CD4-positive, alpha-beta T cell (primary cell): ENCODE measurements around the gene GALC. TPM values are rescaled to one million over a fixed set of nuclear protein-coding genes. Genes with fewer than 3 reads are reported as not detected.
A peak's percentile ranks its signal among the peaks of the same experiment; 100 is the strongest.

Source experiments
- ATAC-seq: fragments of 200-7000 bp; cut with Tn5 transposase; one replicate; pipeline ENCODE4 v1.10.0; 2022; ENCODE audit warnings: mild to moderate bottlenecking; ENCODE audit not compliant: poor library complexity
- CTCF ChIA-PET: fragments of 350-600 bp; sonication (Branson Sonifier 250); formaldehyde crosslinking; loops from one replicate; lab custom pipeline; 2021; ENCODE audit warnings: antibody characterized with exemption, inconsistent platforms; lab: Charles Lee
- POLR2A ChIA-PET: fragments of 350-600 bp; sonication (Branson Sonifier 250); formaldehyde crosslinking; loops from one replicate; lab custom pipeline; 2021; ENCODE audit warnings: antibody characterized with exemption, inconsistent platforms; lab: Charles Lee
- DNase-seq, 14 experiments: peaks; one replicate each; pipeline ENCODE4 v3.0.0-alpha.2; 2013 to 2020; ENCODE audit warnings: mixed read lengths in 2 of 14
- H3K27ac ChIP-seq, 2 donors: one replicate each; pipeline versions ENCODE4 v1.5.1 to v1.7.0; 2013; ENCODE audit warnings: low read length in 2 of 2, low read depth in 1 of 2, mild to moderate bottlenecking in 1 of 2
- H3K27me3 ChIP-seq, 2 experiments: 1 replicate in 1 of 2; 2 replicates in 1 of 2; pipeline versions ENCODE4 v1.6.1 to v1.7.0; 2013; ENCODE audit warnings: low read length in 2 of 2, control low read depth in 1 of 2, mild to moderate bottlenecking in 1 of 2, moderate library complexity in 1 of 2; ENCODE audit not compliant: insufficient read depth in 2 of 2, control insufficient read depth in 1 of 2
- H3K36me3 ChIP-seq: one replicate; pipeline ENCODE4 v1.6.1; 2013; ENCODE audit warnings: low read length, control low read depth; ENCODE audit not compliant: insufficient read depth
- H3K4me1 ChIP-seq: one replicate; pipeline ENCODE4 v1.6.1; 2013; ENCODE audit warnings: low read length, control low read depth; ENCODE audit not compliant: insufficient read depth
- H3K4me3 ChIP-seq: one replicate; pipeline ENCODE4 v1.5.1; 2013; ENCODE audit warnings: mild to moderate bottlenecking, low read length, moderate library complexity
- H3K9me3 ChIP-seq, 2 experiments: 1 replicate in 1 of 2; 2 replicates in 1 of 2; pipeline versions ENCODE4 v1.6.1 to v1.7.0; 2013; ENCODE audit warnings: low read length in 2 of 2, mild to moderate bottlenecking in 2 of 2, control low read depth in 1 of 2, moderate library complexity in 1 of 2; ENCODE audit not compliant: control insufficient read depth in 1 of 2, insufficient read depth in 1 of 2
- H3K27ac Mint-ChIP-seq: one replicate; pipeline ENCODE4 v1.8.0; 2020; ENCODE audit warnings: mixed read lengths
- H3K27me3 Mint-ChIP-seq: one replicate; pipeline ENCODE4 v1.8.0; 2021; ENCODE audit warnings: mixed read lengths
- H3K36me3 Mint-ChIP-seq: one replicate; pipeline ENCODE4 v1.8.0; 2021; ENCODE audit warnings: low read depth, mixed read lengths
- H3K4me1 Mint-ChIP-seq: one replicate; pipeline ENCODE4 v1.8.0; 2021; ENCODE audit warnings: low read depth, mixed read lengths
- H3K4me3 Mint-ChIP-seq: one replicate; pipeline ENCODE4 v1.8.0; 2020; ENCODE audit warnings: mild to moderate bottlenecking, mixed read lengths
- H3K9me3 Mint-ChIP-seq: one replicate; pipeline ENCODE4 v1.8.0; 2020; ENCODE audit warnings: mixed read lengths
- intact Hi-C, 2 experiments: fragments of 100-400 bp; cut with DNase I in 1 of 2; cut with micrococcal nuclease in 1 of 2; formaldehyde crosslinking; loops; one replicate each; pipeline versions ENCODE4 v1.15.1 to v1.9.0; 2023 to 2025; cut with DNase I, micrococcal nuclease
- total RNA-seq, 174 experiments: library from RNA in 2 of 174; stranded (reverse) in 2 of 174; gene quantifications; one replicate each; pipeline ENCODE4 v1.2.3 and lab custom pipeline; 2021 to 2026
- TF ChIP-seq, protein P1 (sequence below): fragments of 200-600 bp; IDR thresholded peaks from one replicate; pipeline ENCODE4 v1.8.0; 2022; ENCODE audit warnings: antibody characterized with exemption, mild to moderate bottlenecking

The GALC gene
- total RNA-seq, 2 experiments from 2014 or later: 14.7 to 14.9 TPM

DNA sequence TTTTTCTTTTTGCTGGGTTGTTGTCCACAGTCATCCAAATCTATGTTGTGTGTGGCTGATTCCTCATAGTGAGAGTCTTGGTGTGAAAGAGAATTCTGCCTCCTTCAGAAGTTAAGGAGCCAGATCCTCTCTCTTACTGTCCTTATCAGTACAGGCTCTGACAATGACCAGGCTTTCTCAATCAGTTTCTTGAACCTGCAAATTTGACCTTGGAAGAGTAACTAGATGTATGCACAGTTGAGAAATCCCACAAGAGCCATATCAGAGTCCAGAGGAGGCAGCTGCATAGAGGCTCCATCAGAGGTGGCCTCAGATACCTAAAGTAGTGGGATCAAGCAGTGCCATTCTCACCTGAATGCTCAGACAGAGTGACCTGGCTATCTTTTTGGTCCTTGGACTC lies 5.5 kb upstream of the GALC start:
- Mint-ChIP-seq H3K27me3 (no peaks in the 10 kb centered on the region), H3K27ac (no peak overlapping the region)
- no peak for ATAC-seq

DNA sequence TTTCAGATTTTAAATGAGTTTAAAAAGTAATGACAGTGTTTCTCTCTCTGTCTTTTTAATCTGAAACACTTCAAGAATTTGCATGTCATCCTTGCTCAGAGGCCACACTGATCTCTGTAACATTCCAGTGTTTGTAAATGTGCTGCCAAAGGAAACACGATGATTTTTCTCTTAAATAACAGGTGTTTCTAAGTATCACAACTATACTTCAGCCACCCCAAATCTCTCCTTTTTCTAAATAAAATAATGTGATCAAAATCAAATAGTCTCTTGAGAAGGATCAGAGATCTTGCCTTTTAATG lies 3.3 kb upstream of the GALC start:
- Mint-ChIP-seq H3K4me3 (no peak overlapping the region), H3K9me3 (no peaks in the 10 kb centered on the region), H3K27ac (peak overlapping the region; percentile 99), H3K27me3 (no peaks in the 10 kb centered on the region), H3K36me3 (no peaks in the 10 kb centered on the region), H3K4me1 (peaks cover 50% of the 10 kb centered on the region)
- no peak for ATAC-seq
- TF ChIP-seq, protein P1, sequence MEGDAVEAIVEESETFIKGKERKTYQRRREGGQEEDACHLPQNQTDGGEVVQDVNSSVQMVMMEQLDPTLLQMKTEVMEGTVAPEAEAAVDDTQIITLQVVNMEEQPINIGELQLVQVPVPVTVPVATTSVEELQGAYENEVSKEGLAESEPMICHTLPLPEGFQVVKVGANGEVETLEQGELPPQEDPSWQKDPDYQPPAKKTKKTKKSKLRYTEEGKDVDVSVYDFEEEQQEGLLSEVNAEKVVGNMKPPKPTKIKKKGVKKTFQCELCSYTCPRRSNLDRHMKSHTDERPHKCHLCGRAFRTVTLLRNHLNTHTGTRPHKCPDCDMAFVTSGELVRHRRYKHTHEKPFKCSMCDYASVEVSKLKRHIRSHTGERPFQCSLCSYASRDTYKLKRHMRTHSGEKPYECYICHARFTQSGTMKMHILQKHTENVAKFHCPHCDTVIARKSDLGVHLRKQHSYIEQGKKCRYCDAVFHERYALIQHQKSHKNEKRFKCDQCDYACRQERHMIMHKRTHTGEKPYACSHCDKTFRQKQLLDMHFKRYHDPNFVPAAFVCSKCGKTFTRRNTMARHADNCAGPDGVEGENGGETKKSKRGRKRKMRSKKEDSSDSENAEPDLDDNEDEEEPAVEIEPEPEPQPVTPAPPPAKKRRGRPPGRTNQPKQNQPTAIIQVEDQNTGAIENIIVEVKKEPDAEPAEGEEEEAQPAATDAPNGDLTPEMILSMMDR: no peak
- H3K36me3 ChIP-seq: no peaks in the 10 kb centered on the region
- DNase-seq: no peak
- intact Hi-C loops: no loop called here
- ChIA-PET CTCF (interaction anchor here (1.2 kb wide), 1 partner anchor 18 kb away, joined by 3 read pairs; no protein-coding TSS in a partner anchor), POLR2A (interaction anchor here (5.6 kb wide), 1 partner anchor 8 kb away, joined by 245 read pairs; the partner anchor contains the start of gene GPR65)
- no peak overlapping the region for H3K4me3 ChIP-seq
- peaks cover 35% of the 10 kb centered on the region for H3K4me1 ChIP-seq
- H3K9me3 ChIP-seq: no peaks in the 10 kb centered on the region
- no peak overlapping the region for H3K27ac ChIP-seq
- no peaks in the 10 kb centered on the region for H3K27me3 ChIP-seq

More for the DNA sequence above, 5.5 kb upstream of the GALC start:
- POLR2A ChIA-PET: no interaction called here
- intact Hi-C loops: no loop called here
- TF ChIP-seq, protein P1: no peak
- DNase-seq: no peak
- Histone ChIP-seq H3K36me3 (no peaks in the 10 kb centered on the region), H3K4me3 (no peak overlapping the region), H3K4me1 (peaks cover 33% of the 10 kb centered on the region), H3K27ac (no peak overlapping the region), H3K9me3 (no peaks in the 10 kb centered on the region), H3K27me3 (no peaks in the 10 kb centered on the region)
- Mint-ChIP-seq H3K36me3 (no peaks in the 10 kb centered on the region), H3K4me3 (no peak overlapping the region), H3K9me3 (no peaks in the 10 kb centered on the region), H3K4me1 (peaks cover 47% of the 10 kb centered on the region)
- CTCF ChIA-PET: no interaction called here

DNA sequence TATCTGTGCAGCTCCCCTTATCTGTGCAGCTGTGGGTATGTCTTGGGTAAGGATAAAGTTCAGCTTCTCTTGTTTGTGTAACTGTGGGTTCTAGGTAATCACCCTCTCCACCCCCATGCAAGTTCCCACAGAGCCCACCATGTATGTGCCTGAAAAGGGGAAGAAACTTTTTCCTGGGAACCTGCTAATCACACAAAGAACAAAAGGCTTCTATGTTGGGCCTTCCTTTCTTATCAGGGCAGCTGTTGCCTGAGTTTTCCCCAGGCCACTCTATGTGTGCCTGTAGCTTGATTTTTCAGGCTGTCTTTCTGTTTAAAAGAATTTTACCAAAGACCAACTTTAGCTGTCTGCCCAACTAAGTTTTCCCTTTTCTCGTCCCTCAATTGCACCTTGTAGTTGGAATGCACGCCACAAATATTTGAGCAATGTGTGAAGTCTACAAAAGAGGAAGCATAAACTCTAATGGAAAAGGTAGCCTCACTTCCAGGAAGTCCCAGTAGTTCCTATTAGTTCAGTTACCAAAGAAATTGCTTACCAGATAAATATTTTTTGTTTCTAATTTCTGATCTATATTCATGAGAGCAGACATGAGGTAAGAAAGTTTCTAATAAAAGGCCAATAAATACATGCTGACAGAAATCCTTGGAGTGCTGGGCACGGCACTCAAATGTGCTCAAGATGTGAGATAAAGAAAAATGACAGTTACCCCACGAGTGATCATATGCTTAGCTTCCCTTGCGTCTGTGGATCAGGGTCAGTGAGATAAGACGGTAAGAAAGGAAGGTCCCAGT lies 2.7 kb upstream of the GALC start:
- H3K27ac ChIP-seq: peak overlapping the region; percentile 24 to 95
- peak overlapping the region; percentile 99 for H3K27ac Mint-ChIP-seq
- H3K36me3 ChIP-seq: no peaks in the 10 kb centered on the region
- H3K27me3 Mint-ChIP-seq: no peaks in the 10 kb centered on the region
- no peaks in the 10 kb centered on the region for H3K9me3 Mint-ChIP-seq
- peaks cover 40% of the 10 kb centered on the region for H3K4me1 ChIP-seq
- TF ChIP-seq, protein P1: no peak
- intact Hi-C loops: no loop called here
- ChIA-PET CTCF (interaction anchor here (1.2 to 1.3 kb wide), 2 partner anchors 10 to 19 kb away, joined by 3 read pairs; no protein-coding TSS in a partner anchor), POLR2A (interaction anchor here (1.9 to 5.6 kb wide), 2 partner anchors 9 to 44 kb away, joined by 16 to 245 read pairs; partner anchors contain the start of gene GPR65)
- DNase-seq (no peak), ATAC-seq (no peak)
- no peak overlapping the region for H3K4me3 ChIP-seq
- no peaks in the 10 kb centered on the region for H3K9me3 ChIP-seq
- H3K27me3 ChIP-seq: no peaks in the 10 kb centered on the region
- H3K36me3 Mint-ChIP-seq: no peaks in the 10 kb centered on the region
- peaks cover 55% of the 10 kb centered on the region for H3K4me1 Mint-ChIP-seq
- peak overlapping the region; percentile 92 for H3K4me3 Mint-ChIP-seq
